GM18861 (cell line): ENCODE measurements around the gene LDLRAP1.
"Not testable (repeated sequence)": the region's sequence is repeated elsewhere in the genome, so short reads cannot be mapped to it uniquely, and the experiment has no call there.

Experiments
- ATAC-seq: cut with Tn5 transposase; IDR thresholded peaks from one replicate; pipeline ENCODE4 v1.9.1; 2021; ENCODE audit not compliant: unreplicated experiment

LDLRAP1 gene, protein sequence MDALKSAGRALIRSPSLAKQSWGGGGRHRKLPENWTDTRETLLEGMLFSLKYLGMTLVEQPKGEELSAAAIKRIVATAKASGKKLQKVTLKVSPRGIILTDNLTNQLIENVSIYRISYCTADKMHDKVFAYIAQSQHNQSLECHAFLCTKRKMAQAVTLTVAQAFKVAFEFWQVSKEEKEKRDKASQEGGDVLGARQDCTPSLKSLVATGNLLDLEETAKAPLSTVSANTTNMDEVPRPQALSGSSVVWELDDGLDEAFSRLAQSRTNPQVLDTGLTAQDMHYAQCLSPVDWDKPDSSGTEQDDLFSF

DNA sequence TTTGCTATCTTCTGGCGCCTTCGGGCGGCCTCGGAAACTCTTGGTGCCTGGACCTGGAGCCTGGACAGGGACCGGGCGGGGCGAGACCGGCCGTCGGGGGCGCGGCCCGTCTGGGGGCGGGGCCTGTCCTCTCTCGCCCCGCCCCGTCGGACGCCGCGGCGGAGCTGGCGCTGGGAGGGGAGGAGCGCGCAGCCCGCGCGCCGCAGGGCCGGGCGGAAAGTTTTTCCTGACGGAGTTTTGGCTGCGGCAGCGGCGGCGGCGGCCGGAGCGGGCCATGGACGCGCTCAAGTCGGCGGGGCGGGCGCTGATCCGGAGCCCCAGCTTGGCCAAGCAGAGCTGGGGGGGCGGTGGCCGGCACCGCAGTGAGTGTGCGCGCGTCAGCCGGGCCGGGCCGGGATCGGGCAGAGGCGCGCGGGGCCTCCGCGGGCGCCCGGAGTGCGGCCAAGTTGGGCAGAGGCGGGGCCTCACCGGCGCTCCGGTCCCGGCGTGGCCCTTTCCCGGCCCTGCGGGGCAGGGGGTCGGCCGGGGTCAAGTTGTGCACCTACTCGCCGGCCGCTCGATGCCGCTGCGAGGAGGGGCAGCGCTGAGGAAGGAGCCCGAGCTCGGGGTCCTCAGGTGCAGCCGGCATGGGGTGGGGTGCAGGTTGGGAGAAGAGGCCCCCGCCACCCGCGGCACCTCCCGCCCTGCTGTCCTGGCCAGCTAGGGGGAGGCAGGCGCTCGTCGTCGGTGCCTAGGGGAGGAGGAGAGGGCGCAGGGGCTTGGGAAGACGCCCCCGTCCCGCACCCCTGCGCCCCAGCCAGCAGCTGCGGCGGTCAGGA lies at the start of gene LDLRAP1:
LDLRAP1 (plus strand) TSS at position 182 of the 818 bp plus-strand sequence; CDS start at position 275, 93 bp downstream.
- ATAC-seq = peak; percentile 53

DNA sequence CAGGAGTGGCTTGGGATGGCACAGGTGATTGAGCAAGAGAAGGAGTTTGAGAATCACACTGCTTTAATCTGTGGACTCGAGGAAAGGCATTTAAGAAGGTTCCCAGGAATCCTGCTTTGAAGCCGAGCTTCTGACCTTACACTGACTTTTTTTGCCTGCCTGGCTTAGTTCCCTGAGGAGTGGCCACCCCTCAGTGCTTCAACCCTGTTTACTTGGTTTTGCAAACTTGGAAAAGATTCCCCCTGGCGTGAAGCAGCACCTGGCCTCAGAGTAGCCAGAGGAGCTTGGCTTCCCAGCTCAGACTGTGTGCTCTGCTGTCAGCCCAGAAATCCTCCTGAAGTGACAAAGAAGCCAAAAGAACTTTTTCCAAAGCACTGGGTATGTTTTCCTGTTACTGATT lies 48.5 kb upstream of the LDLRAP1 start:
- ATAC-seq = no peak

DNA sequence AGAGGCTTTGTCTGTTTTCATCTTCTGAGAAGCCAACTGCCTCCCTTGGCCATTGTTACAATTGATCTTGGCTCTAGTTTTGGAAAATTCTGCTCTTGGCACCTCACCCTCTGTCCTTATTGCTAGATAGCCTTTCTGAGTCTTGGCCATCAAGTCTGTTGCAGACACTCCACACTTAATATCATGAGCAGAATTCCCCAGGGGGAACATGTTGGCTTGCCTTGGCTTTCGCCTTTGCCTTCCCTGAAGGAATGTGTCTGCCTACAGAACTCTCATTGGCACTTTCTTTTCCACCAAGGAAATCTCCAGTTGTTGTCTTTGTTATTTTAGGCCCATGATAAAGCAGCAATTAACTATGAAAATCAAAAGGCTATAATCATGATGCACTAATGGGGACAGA lies 42.7 kb upstream of the LDLRAP1 start:
- no peak for ATAC-seq

DNA sequence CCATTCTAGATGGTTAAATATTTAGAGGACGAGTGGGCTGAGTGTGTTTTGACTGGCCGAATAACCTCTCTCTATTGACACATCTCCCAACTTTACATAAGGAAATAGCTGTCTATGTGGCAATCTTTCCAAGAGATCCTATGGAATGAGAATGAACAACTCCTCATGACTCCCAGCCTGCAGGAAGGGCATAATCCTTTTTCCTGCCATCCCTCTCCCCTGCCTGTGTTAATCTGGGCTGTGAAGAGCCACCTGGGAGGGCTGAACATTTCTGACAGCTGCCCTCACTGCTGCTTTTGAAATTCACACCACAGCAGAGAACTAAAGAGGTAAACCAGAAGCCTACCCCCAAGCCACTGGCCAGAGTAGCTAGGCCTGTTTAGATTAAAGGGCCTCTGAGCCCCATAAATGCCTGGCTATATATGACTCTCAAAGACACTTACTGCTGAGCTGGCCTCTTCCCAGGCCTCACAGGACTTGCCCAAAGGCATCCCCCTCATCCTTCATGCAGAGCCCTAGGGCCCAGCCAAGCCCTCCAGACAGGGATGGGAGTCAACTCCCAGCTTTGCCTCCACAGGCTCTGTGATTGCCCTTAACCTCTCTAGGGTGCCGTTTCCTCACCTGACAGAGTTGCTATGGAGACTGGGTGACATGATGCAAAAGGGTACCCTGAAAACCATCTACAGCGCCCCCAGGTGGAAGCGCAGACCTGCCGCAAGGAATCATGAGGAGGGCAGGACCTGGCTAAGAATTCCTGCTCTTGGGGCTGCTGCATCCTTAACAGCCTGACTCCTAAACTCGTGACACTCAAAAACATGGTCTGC lies 42.0 kb upstream of the LDLRAP1 start:
- ATAC-seq = no peak

DNA sequence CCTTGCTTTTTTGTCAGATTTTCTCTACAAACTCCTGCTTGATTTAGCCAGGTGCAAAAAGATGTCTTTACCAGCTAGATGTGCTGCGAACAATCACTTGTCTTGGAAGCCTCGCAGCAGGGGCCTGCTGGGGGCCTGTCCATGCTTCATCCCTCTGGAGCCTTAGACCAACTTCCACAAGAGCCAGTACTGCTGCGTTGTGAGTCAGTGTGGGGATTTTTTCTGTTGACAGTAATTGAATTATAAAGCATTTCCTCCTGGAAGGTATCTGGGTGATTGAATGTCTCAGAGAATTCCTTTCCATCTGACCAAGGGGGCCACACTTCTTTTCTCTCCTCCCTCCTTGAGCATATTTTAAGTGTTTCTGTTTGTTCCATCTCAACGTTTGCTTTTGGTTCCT lies 40.4 kb upstream of the LDLRAP1 start:
- ATAC-seq = no peak

DNA sequence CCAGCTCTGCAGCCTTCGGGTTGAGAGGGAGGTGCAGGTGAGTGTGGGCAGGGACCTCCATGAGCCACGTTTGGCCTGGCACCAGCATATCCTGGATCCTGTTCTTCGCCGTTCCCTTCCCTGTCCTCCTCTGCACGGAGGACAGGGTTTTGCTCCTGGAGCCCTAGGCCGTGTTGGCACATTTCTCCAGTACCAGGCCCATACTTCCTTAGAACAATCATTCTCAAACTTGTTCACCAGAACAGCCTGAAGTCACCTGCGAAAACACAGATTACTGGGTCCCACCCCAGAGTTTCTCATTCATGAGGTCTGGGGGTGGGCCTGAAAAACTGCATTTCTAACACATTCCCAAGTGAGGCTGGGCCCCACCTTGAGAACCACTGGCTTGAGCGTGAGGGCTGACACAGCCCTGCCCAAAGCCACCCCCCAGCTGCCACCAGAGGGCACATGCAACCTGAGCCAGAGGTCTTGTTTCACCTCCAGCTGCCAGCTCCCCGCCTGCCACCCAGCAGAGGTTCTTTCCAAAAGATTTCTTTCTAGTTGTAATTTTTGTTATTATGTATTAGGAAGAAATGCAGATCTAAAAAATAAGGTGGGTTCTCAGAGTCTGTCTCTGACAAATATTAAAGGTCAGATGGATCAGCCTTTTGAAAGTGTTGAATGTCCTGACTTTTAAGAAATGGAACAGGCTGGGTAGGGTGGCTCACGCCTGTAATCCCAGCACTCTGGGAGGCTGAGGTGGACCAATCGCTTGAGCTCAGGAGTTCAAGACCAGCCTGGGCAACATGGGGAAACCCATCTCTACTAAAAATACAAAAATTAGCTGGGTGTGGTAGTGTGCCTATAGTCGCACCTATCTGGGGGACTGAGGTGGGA lies 39.6 kb upstream of the LDLRAP1 start:
- no peak for ATAC-seq

DNA sequence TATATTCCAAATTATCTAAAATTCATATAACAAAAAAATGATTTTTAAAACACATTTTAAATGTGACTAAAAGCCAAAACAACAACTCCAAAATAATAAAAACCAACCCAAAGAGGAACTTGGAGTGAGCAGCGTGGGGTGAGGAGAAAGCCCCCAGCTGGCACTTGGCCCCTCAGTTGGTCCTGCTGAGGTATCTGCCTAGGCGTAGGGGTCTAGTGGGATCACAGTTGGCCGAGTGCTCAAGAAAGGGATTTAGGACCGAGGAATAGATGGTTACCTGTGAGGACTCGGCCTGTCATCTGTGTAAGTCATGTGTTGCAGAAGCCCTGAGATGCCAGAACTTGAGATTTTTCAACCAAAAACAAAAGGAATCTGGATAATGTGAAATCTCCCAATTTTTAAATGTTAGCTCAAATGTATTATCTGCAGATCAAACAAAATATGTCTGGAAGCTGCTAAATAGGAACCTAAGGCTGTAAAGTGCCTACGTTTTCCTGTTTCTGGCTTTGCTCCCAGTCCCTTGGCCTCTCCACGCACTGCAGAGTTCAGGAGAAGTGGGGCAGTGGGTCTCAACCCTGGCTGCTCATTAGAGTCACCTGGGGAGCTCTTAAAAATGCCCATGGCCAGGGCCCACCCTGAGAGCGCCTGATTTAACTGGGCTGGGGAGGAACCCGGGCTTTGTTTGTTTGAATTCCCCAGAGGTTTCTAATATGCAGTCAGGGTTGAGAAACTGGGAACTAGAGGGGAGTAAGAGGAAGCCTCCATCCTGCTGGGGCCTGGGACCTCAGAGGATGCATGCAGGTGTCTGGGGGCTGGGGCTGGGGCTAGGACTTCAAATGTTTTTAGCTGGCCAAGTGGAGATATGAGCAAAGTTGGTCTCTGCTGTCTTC lies 38.5 kb upstream of the LDLRAP1 start:
- no peak for ATAC-seq

DNA sequence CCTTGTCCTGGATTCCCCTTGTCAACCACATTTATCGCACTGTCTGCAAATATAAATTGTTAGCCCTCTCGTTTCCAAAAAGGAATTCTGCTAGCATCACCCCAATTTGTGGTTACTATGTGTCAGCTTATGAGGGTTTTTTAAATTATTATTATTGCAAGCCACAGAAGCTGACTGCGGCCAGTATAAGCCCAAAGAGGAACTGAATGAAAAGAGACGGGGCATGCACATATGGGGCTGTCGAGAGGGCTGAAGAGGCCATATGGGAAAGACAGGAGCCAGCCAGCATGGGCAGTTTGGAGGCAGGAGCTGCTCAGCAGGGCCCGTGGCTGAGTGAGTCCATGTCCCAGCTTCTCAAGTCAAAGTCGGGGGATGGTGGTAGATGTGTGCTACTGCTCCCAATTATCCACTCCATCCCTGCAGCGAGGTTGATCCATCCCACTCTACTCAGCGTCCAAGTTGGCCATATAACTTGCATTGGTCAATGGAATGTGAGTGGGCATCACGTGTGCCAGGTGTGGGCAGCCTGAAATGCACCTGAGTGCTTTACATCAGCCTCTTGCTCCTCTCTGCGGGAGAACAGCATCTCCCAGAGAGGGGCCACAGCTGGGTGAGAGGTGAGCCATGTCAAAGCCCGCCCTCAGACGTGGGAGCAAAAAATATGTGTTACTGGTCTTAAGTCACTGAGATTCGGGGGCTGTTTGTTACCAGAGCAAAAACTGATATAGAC lies 37.6 kb upstream of the LDLRAP1 start:
- ATAC-seq = no peak

DNA sequence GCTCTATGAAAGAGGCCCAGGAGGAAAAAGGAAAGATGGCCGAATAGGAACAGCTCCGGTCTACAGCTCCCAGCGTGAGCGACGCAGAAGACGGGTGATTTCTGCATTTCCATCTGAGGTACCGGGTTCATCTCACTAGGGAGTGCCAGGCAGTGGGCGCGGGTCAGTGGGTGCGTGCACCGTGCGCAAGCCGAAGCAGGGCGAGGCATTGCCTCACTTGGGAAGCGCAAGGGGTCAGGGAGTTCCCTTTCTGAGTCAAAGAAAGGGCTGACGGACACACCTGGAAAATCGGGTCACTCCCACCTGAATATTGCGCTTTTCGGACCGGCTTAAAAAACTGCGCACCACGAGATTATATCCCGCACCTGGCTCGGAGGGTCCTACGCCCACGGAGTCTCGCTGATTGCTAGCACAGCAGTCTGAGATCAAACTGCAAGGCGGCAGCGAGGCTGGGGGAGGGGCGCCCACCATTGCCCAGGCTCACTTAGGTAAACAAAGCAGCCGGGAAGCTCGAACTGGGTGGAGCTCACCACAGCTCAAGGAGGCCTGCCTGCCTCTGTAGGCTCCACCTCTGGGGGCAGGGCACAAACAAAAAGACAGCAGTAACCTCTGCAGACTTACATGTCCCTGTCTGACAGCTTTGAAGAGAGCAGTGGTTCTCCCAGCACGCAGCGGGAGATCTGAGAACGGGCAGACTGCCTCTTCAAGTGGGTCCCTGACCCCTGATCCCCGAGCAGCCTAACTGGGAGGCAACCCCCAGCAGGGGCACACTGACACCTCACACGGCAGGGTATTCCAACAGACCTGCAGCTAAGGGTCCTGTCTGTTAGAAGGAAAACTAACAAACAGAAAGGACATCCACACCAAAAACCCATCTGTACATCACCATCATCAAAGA lies 36.6 kb upstream of the LDLRAP1 start:
- ATAC-seq = not testable (repeated sequence)

DNA sequence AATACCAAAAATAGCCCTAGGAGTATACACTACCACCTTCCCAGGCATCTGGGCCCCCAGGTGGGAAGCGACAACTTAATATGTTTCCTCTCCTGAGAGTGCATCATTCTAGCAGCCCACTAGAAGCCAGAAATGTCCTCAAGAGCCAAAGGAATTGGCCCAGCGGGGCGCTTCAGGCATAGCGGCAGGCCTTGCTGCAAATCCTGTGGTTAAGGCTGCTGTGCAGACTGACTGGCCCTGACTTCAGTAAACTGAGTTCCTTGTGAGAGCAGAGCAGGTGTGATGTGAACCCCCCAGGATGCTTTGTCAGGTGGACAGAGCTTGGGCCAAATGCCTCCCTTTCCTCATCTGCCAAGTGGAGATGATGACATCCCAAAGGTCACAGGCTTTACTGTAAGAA lies 29.7 kb upstream of the LDLRAP1 start:
- ATAC-seq = no peak

DNA sequence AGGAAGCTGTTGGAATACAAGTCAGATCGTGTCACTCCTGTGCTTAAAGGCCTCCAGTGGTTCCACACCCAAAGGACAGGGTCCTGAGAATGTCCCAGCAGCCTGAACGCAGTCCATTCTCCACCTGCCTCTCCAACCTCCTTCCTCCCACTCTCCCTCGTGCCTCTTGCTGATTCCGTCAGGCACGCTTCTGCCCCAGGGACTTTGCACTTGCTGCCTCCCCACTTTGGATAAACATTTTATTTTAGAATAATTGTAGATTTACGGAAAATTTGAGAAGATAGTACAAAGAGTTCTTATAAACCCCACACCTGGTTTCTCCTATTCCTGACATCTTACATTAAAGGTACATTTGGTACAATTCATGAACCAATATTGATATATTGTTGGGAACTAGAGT lies 28.4 kb upstream of the LDLRAP1 start:
- ATAC-seq = no peak

DNA sequence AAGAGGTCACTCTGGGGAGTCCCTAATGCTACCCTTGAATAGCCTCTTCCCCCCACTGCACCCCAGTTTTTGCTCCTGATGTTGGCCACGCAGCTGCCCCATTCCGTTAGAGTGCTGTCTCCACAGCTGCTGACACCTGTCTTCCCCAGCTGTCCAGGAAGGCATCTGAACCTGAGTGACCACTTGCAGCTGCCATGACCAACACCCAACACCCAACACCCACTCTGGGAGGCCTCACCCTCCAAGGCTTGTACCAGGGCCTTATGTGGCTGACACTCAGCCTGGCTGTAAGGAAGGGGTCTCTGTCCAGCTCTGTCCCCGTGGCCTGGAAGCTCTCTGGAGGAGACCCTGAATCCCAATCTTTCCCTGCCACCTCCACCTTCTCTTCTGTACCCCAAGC lies 26.7 kb upstream of the LDLRAP1 start:
- no peak for ATAC-seq

DNA sequence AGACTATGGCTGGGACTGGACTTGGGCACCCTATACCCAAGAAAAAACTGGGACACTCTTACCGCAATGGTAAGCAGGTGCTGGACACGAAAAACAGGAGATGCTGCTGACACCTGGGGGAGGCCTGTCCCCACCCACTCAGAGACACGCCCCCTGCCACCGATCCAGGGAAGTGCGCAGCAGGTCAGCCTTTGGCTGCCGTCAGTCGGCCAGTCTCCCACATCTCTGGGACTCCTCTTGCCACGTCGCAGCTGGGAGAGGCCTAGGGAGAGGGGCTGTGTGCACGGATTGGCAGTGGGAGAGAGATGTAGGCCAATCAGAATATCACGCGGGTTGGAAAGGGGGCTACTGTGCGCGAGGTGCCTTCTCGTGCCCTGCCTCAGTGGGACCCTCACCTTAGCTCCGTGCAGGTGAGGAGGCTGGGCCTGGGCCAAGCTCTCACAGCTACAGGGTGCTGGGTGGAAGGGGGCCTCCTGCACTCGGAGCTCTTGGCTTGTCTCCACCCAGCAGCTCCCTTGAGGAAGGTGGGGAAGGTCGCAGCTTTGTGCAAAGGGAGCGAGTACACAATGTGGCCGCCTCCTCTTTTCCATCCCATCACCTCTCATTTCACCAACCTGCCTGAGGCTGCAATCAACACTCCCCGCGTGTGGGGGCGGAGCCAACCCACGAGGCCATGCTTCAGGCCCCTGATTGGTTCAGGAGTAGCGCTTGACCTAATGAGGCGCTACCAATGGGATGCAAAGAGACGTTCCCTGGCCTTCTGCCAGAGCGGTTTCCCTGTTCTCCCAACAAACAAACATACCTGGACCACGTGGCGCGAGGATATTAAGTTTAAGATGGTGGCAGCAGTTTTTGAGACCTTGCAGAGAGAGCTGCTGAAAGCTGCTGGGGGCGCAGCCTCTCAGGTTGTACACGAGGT lies 25.7 kb upstream of the LDLRAP1 start:
- no peak for ATAC-seq

DNA sequence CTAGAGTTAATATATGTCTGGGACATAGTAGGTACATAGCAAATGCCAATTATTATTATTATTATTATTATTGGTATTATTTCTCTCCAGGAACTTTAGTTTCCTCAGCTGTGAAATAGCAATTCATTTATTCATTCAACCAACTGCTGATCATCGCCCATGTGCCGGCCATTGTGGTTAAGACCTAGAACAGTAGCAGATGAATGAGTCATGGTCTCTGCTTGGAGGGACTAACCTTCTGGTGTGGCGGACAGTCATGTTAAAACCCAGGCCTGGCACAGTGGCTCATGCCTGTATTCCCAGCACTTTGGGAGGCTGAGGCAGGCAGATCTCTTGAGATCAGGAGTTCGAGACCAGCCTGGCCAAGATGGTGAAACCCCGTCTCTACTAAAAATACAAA lies 23.8 kb upstream of the LDLRAP1 start:
- ATAC-seq = no peak

DNA sequence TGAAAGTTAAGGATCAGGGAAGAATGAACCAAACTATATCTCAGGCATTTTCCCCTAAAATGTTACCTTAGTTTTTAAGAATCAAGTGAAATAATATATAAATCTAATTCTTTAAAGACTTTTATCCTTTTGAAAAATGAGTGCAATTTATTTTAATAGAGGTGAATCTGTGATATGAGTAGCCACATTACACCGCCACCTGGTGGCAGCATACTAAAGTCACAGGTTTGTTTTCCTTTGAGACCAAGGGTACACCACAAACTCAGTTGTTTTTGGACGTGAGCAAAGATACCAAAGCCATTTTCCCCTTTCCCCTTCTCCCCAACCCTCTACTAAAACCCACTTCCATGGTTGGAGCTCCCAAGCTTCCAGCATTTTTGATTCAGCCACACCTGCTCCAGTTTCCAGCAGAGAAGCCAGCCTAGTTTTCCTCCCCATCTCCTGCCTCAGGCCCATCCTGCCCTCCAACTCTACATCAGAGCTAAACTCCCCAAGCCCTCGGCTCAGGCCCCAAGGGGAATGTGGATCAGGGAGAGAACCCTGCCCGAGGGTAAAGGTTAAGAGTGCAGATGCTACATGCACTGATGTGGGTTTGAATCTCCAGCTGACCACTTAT lies 22.9 kb upstream of the LDLRAP1 start:
- ATAC-seq = no peak

DNA sequence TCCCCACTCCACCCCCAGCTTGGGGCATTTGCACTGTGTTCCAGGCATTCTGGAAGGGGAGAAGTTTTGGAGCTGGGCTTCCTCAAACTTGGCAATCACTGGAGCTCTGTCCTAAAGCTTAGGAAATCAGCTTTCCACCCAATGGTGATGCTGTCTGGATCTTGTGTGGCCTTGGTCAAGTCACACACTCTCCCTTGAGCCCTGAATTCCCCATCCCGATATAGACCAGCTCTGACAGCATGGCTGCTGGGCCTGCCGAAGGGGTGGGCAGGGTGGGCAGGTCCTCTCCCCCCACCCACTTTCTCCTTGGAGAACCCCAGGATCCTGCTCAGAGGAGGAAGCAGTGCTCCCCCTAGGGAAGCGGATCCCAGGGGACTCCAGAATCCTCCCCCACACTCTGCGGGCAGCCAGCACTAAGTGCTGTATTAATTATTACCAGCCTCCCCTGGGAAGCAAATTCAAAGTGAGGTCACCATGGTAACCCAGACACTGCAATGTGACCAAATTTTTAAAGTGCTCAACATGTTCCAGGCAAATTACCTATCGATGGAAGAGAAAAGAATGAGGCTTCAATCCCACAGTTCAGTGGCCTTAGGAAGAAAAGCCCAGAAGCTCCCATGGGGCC lies 21.3 kb upstream of the LDLRAP1 start:
- ATAC-seq = peak; percentile 66
